ENCODE results near the gene CPM.
"Not testable (repeated sequence)": the region's sequence is repeated elsewhere in the genome, so short reads cannot be mapped to it uniquely, and the experiment has no call there.

The CPM gene

DNA sequence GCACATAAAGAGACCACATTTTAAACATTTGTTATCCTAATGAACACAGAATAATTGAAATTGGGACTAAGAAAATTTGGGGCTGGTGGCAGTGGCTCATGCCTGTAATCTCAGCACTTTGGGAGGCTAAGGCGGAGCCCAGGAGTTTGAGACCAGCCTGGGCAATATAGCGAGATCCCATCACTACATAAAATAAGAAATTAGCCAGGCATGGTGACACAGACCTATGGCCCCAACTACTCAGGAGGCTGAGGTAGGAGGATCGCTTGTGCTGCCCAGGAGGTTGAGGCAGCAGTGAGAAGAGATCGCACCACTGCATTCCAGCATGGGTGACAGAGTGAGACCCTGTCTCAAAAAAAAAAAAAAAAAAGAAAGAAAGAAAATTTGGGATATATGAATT lies 59.7 kb downstream of the CPM start:
- DNase-seq, result no peak

DNA sequence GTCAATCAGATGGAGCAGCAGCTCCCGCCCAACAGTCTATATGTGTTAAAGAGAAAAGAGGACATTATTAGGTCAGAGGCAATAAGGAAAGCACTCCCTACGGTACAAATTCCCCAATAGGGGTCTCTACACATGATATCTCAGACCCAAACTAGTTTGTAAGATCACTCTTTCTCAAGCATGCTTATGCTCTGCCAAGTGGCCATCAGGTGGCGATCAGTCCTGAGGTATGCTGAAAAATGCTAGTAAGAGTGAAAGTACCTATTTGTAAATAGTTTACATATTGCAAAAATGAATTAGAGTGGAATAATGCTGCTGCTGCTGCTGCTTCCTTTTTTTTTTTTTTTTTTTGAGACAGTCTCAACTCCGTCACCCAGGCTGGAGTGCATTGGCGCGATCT lies 61.0 kb downstream of the CPM start:
- no peak for DNase-seq

DNA sequence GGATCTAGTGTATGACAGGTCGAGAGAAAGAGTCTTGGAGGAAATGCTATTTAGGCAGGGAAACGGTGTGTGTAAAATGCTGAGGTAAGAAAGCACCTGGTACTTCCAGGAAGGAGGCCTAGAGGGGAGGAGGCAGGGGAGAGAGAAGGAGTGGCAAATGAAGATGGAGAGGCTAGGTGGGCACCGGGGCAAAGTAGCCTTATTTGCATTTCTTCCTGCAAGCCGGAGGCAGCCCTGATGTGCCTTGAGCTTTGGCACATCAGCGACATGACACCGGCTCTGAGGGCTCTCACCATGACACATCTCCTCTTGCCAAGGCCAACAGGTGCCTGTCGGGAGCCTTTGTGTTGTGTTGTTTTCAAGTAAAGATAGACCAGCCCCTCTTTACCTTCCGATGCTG lies 61.6 kb downstream of the CPM start:
- no peak for DNase-seq

DNA sequence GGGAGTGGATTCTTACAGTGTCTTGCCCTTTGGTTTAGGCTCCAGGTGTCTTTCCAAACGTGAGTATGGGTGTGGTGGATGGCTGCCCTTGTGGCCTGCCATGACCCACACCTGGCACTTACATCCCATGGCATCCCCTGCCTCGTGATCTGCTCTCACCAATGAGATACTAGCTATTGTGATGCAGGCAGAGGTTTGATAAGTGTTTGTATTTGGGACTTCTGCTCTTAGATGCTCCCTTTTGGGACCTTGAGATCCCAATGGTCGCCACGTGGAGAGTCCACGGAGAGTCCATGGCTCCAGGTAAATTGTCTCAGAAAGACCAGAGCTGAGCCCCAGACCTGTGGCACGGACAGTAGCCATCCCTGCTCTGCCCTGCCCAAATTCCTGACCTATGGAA lies 62.5 kb downstream of the CPM start:
- no peak for DNase-seq

DNA sequence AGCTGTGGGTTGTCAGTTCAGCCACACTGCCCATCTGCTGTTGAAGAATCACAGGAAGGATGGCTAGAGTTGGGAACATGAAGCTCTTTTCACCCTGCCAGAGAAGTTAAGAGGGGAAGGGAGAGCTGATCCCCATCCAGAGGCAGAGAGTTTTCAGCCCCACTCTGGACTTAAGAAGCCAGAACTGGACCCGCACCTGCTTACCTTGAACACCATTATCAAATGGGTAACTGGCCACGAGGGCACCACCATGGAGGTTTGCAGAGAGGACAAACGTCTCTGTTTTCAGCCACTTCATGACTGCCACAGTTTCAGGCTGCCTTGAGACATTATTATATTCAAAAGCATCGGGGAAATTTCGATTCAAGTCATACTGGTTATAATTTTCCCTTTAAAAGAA lies 63.0 kb downstream of the CPM start:
- DNase-seq, result no peak

DNA sequence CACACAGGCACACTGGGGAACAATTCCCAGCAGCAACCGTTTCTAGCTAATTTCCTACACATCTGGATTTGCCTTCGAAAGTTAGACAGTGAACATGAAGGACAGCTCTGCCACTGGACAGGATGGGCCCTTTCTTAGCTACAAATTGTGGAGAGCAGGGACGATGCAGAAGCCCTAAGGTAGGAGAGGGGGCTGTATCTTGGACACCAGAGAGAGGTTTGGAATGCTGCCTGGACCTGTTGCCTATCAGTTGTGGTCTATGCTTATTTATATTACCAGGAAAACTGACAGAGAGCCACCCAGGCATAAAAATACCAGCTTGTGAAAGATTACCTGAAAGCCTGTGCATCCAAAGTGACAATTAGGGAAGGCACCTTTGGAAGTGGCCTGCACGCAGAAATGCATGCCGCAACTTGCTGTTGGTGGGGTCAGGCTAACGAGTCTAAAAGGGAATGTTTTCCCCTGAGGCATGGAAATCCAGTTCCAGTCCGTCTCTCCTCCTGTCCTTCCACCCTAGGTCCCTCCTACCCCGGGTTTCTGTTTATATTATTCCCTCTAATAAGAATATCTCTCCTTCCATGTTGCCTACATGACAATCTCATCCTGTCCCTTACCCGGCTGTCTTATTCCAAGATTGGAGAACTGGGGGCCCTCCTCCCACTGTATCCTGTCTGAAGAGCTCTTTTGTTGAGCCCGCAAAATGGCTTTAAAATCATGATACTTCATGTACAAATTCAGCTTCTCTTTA lies 64.8 kb downstream of the CPM start:
- DNase-seq, result no peak

DNA sequence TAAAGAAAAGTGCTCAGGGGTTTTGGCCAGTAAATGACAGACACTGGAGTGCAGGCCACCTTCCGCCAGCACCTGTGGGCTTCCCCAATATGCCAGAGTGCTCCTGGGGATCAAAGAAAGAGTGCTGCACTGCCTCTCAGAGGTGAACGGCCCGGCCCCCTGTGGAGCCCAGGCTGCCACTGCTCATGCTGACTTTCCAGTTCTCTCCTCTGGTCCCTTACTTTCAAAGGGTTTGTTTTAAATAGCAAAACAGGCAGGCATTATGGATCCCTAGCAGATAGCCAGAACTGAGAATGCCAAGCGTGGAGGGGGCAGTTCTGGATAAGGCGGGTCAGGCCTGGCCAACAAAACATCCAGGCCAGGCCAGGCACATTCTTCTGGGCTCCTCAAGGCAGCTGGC lies 65.4 kb downstream of the CPM start:
- no peak for DNase-seq

DNA sequence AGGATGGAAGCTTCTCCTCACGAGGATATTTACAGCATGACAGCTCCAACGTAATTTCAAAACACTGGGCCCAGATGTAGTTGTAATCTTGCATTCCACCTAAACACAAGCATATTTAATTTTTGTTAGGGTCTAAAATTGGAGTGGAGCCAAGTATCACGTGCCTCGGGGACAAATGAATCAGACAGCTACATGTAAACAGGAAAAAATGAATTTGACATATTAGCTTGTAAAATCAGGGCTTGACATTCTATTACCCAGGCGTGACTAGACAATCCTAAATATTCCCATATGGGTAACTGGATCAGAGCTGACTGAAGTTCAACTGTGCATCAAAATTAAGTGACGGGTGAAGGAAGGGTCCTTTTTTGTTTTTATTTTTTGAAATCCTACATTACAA lies 66.0 kb downstream of the CPM start:
- no peak for DNase-seq

DNA sequence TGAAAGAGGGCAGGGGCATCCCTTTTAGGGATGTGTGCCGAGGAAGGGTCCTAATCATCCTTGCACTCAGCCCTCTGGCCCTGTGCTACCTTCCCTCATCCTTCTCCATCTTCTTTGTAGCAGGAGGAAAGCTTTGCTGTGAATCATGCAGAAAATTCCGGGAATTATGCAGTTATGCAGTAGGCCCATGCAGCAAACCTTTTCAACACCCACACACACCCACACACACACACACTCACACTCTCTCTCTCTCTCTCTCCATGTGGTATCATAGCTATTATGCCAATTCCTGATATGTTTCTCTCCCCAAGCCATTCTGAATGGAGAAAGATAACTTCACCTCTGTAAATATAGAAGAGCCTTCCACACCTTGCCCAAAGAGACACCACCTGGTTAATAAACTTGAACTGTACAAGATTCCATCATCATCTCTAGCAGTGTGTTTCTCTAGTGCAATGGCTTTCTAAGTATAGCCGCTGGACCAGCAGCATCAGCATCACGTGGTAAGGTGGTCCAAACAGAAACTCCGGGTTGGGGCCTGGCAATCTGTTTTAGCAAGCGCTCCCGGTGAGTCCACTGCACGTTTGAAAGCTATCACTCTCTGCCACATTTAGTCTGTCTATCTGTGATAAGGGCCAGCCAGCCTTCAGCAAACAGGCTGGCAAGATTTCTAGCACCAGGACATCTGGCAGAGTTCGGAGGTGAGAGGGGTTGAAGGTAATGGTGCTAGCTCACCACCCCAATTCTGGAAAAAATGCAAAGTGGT lies 67.4 kb downstream of the CPM start:
- no peak for DNase-seq

DNA sequence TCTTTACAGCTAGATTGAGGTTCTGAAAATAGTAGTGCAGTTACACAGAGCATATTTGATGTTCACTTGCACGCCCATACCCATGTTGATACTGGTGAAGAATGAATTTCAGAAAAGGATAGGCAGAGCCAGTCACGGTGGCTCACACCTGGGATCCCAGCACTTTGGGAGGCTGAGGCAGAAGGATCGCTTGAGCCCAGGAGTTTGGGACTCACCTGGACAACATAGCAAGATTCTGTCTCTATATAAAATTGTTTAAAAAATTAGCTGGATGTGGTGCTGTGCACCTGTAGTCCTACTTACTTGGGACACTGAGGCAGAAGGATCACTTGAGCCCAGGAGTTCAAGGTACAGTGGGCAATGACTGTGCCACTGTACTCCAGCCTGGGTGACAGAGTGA lies 68.4 kb downstream of the CPM start:
- DNase-seq, result no peak

DNA sequence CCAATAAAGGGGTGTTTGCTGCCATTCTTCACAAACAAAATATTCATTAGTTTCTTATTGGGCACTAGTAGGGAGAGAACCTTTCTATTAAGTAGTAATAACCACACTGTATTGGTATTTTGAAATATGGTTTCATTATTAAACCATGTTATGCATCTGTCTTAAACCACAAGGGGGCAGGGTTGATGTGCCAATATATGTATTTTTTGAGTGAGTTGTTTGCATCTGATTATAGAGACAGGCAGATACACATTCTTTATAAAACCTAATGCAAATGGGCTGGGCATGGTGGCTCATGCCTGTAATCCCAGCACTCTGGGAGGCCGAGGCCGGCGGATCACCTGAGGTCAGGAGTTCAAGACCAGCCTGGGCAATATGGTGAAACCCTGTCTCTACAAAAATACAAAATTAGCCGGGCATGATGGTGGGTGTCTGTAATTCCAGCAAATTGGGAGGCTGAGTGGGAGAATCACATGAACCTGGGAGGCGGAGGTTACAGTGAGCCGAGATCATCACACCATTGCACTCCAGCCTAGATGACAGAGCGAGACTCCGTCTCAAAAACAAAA lies 69.0 kb downstream of the CPM start:
- not testable (repeated sequence) for DNase-seq

- no peak for DNase-seq
These were observed 69.7 kb downstream of the CPM start for GRCh38 chr12:68863109-68863770.

DNA sequence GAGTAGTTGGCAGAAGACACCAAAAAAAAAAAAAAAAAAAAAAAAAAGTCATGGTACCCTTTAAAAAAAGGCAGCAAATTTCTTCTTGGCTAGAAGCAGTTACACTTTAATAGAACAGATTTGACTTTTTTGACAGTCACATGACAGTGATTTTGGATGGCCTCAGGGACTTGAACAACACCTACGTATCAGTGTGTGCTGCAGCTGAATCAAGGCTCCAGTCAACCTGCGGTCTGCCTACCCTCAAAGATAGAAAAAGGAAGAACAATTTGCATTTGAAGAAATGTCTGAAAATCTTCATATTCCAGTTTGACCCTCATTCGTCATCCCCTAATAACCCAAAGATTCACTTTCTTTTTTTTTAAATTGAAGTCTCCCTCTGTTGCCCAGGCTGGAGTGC lies 71.1 kb downstream of the CPM start:
- no peak for DNase-seq

DNA sequence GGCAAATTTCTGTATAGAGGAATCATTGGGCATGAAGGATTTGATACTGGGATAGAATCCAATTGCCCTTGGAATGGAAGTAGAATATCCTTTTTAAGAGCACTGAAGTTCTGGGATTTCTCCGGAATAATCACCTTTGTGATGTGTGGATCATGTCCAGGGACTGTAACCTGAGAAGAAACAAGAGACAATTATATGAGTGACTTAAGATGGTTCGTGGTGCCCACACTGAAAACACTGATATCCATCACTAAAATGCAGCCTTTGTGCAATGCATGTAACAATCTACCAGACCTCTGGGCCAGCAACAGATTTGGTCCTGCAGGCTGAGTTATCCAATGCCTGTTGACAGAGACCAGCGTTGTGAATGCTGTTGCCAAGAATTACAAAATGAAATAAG lies 76.5 kb downstream of the CPM start:
- no peak for DNase-seq

GRCh38 chr12:68855771-68856170 lies 77.2 kb downstream of the CPM start:
- DNase-seq, result no peak

DNA sequence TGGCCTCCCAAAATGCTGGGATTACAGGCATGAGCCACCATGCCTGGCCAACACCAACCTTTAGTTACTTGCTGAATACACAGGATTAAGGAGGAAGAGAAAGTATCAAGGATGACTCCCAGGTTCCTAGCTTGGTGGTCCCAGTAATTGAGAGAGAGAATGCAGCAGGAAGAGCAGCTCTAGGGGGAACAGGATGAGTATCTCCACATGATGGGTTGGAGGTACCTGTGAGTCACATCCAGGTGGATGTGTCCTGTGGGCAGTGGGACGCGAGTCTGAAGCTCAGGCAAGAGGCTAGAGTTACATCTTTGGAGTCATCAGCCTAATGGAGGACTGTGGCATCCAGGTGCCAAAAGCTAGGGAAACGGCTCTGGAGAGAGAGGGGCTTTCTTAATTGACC lies 77.9 kb downstream of the CPM start:
- no peak for DNase-seq

GRCh38 chr12:68854554-68854953 lies 78.4 kb downstream of the CPM start:
- no peak for DNase-seq

- DNase-seq, result no peak
These were observed 78.9 kb downstream of the CPM start for GRCh38 chr12:68854078-68854468.

DNA sequence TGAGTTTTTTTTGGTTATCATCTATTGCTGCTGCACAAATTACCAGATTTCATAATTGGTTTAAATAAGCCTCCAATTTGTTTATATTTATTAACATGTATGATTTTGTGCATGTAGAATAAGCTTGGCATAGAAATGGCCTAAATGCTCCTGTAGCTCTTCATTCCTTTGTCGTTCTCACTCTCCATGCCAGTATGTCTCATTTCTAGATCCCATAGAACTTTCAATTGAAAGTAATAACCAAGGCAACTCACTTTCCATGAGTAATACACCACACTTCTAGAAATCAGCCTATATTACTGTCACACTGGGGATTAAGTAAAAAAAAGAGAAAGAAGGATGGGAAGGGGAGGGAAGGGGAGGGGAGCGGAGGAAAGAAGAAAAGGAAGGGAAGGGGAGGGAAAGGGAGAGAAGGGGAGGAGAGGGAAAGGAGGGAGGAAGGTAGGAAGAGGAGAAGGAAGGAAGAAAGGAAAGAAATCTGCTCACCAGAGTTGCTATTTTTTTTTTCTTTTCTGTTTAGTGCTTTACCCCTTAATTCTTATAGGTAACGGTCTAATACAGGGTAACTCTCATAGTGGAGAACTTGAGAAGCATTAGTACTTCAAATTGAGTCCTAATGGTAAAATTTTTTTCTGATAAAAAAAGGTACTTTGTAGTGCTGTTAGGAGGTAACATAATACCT lies 79.4 kb downstream of the CPM start:
- DNase-seq, result no peak

GRCh38 chr12:68851592-68852306 lies 81.2 kb downstream of the CPM start:
- DNase-seq, result no peak

- no peak for DNase-seq
These were observed 82.6 kb downstream of the CPM start for GRCh38 chr12:68850390-68850789.

DNA sequence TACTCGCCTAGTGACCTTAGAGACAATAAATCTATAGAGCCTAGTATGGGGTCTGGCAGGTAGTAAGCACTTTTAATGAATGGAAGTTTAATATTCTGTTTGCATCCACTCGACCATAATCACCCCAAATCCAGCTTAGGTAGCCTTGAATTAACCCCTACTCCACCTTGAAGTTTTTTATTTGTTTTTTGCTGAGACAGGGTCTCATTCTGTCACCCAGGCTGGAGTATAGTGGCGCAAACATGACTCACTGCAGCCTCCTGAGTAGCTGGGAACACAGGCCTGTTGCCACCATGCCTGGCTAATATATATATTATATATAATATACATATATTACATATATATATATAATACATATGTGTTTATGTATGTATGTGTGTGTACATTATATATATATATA lies 86.2 kb downstream of the CPM start:
- DNase-seq, result no peak
